ENCODE measurements around the gene LAPTM5. TPM values are rescaled to one million over a fixed set of nuclear protein-coding genes. Genes with fewer than 3 reads are reported as not detected.

LAPTM5 gene
- total and polyA plus RNA-seq, 2 of the 8 experiments (the other 6 are each of a cell fraction or from before 2014, with no cell fraction given): 0.37 to 1.4 TPM

DNA sequence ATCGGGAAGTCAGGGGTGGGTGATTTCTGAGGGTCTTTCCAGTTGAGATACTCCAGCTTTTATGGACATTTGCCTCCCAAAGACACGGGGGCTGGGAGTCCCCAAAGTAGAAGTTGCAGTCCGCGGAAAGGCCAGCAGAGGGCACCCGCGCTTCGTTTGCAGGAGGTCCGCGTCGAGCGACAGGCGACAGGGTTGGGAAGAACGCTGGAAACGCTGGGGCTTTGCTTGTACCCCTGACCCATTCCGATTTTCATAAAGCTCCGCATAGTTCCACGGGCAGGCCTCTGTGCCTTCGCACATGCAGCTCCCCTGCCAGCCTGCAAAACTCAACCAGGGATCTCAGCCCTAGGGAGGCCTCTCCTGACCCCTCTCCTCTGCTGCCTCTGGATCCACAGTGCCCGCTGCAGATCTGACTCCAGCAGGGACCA is 44.2 kb upstream of the LAPTM5 start (continued):
- TF ChIP-seq, protein P1, sequence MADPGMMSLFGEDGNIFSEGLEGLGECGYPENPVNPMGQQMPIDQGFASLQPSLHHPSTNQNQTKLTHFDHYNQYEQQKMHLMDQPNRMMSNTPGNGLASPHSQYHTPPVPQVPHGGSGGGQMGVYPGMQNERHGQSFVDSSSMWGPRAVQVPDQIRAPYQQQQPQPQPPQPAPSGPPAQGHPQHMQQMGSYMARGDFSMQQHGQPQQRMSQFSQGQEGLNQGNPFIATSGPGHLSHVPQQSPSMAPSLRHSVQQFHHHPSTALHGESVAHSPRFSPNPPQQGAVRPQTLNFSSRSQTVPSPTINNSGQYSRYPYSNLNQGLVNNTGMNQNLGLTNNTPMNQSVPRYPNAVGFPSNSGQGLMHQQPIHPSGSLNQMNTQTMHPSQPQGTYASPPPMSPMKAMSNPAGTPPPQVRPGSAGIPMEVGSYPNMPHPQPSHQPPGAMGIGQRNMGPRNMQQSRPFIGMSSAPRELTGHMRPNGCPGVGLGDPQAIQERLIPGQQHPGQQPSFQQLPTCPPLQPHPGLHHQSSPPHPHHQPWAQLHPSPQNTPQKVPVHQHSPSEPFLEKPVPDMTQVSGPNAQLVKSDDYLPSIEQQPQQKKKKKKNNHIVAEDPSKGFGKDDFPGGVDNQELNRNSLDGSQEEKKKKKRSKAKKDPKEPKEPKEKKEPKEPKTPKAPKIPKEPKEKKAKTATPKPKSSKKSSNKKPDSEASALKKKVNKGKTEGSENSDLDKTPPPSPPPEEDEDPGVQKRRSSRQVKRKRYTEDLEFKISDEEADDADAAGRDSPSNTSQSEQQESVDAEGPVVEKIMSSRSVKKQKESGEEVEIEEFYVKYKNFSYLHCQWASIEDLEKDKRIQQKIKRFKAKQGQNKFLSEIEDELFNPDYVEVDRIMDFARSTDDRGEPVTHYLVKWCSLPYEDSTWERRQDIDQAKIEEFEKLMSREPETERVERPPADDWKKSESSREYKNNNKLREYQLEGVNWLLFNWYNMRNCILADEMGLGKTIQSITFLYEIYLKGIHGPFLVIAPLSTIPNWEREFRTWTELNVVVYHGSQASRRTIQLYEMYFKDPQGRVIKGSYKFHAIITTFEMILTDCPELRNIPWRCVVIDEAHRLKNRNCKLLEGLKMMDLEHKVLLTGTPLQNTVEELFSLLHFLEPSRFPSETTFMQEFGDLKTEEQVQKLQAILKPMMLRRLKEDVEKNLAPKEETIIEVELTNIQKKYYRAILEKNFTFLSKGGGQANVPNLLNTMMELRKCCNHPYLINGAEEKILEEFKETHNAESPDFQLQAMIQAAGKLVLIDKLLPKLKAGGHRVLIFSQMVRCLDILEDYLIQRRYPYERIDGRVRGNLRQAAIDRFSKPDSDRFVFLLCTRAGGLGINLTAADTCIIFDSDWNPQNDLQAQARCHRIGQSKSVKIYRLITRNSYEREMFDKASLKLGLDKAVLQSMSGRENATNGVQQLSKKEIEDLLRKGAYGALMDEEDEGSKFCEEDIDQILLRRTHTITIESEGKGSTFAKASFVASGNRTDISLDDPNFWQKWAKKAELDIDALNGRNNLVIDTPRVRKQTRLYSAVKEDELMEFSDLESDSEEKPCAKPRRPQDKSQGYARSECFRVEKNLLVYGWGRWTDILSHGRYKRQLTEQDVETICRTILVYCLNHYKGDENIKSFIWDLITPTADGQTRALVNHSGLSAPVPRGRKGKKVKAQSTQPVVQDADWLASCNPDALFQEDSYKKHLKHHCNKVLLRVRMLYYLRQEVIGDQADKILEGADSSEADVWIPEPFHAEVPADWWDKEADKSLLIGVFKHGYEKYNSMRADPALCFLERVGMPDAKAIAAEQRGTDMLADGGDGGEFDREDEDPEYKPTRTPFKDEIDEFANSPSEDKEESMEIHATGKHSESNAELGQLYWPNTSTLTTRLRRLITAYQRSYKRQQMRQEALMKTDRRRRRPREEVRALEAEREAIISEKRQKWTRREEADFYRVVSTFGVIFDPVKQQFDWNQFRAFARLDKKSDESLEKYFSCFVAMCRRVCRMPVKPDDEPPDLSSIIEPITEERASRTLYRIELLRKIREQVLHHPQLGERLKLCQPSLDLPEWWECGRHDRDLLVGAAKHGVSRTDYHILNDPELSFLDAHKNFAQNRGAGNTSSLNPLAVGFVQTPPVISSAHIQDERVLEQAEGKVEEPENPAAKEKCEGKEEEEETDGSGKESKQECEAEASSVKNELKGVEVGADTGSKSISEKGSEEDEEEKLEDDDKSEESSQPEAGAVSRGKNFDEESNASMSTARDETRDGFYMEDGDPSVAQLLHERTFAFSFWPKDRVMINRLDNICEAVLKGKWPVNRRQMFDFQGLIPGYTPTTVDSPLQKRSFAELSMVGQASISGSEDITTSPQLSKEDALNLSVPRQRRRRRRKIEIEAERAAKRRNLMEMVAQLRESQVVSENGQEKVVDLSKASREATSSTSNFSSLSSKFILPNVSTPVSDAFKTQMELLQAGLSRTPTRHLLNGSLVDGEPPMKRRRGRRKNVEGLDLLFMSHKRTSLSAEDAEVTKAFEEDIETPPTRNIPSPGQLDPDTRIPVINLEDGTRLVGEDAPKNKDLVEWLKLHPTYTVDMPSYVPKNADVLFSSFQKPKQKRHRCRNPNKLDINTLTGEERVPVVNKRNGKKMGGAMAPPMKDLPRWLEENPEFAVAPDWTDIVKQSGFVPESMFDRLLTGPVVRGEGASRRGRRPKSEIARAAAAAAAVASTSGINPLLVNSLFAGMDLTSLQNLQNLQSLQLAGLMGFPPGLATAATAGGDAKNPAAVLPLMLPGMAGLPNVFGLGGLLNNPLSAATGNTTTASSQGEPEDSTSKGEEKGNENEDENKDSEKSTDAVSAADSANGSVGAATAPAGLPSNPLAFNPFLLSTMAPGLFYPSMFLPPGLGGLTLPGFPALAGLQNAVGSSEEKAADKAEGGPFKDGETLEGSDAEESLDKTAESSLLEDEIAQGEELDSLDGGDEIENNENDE (IDR thresholded peaks at IDR 0.05; ENCODE audit: insufficient replicate concordance, low read length): no peak
- TF ChIP-seq ZNF274 (IDR thresholded peaks at IDR 0.05; ENCODE audit: borderline replicate concordance, extremely low read depth, low read length) (no peak), SP4 (IDR thresholded peaks at IDR 0.05; ENCODE audit: low read length) (no peak), KDM1A (IDR thresholded peaks at IDR 0.05; ENCODE audit: borderline replicate concordance, low read length) (no peak), TAF7 (optimal IDR thresholded peaks at IDR 0.05; ENCODE audit: borderline replicate concordance, low read depth, low read length) (no peak), POLR2AphosphoS5 (IDR thresholded peaks at IDR 0.05; ENCODE audit: low read depth, low read length) (no peak), TEAD4 (IDR thresholded peaks at IDR 0.05; ENCODE audit: low read depth, low read length) (no peak)
- TF ChIP-seq, protein P2, sequence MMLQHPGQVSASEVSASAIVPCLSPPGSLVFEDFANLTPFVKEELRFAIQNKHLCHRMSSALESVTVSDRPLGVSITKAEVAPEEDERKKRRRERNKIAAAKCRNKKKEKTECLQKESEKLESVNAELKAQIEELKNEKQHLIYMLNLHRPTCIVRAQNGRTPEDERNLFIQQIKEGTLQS (IDR thresholded peaks at IDR 0.05; ENCODE audit: insufficient read depth, low read depth, low read length): no peak
- TF ChIP-seq, protein P3, sequence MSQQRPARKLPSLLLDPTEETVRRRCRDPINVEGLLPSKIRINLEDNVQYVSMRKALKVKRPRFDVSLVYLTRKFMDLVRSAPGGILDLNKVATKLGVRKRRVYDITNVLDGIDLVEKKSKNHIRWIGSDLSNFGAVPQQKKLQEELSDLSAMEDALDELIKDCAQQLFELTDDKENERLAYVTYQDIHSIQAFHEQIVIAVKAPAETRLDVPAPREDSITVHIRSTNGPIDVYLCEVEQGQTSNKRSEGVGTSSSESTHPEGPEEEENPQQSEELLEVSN (IDR thresholded peaks at IDR 0.05): no peak
